ENCODE results near the gene SUGCT. TPM values are rescaled to one million over a fixed set of nuclear protein-coding genes. Genes with fewer than 3 reads are reported as not detected.
A peak's percentile ranks its signal among the peaks of the same experiment; 100 is the strongest.

Gene SUGCT
- total and polyA plus RNA-seq, 2 of the 13 experiments (the other 11 are each of a cell fraction or from before 2014, with no cell fraction given) = 10.1 to 22.2 TPM

DNA sequence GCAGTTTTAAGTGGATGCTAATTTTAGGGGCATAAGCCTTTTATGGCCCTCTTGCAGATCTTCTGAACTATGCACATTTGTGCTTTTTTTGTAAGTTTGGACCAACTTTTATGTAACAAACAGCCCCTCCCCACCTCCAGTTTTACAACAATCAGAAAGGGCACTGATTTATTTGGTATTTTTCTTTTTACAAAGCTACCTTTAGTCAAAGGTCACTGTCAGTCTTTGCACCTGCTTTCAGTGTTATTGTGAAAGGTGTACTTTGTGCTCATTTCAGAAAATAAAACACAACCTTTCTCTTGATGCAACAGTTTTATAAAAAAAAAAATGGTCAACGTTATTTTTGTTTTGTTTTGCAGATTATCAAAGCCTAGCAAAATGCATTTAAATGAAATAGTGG lies 39.6 kb upstream of the SUGCT start:
- H3K9ac ChIP-seq (ENCODE audit: insufficient read depth, low read depth, low read length) = no peak overlapping the region
- DNase-seq (ENCODE audit: low spot score) (peak; percentile 52), ATAC-seq (peak; percentile 58), FAIRE-seq (no peak)
- in situ Hi-C loops (cut with HindIII; ENCODE audit: extremely low pct_ligation_motif_present, low pct_unique_long_range_greater_than_20kb) = no loop called here
- H3K4me3 ChIP-seq (replicated peaks in 1 of 3; ENCODE audit: insufficient read depth in 1 of 3, low read depth in 2 of 3, low read length in 3 of 3) = no peak overlapping the region
- peaks cover 7 to 32% of the 10 kb centered on the region in 2 experiments for H3K36me3 ChIP-seq (replicated peaks in 1 of 2; ENCODE audit: control insufficient read depth in 1 of 2, insufficient read depth in 2 of 2, low read length in 2 of 2)
- intact Hi-C loops (cut with micrococcal nuclease; ENCODE audit: unreplicated experiment) = no loop called here
- ChIA-PET POLR2A (interaction anchor here (1.0 to 3.4 kb wide), 3 partner anchors 37 to 40 kb away, joined by 3 to 12 read pairs (median 3); partner anchors contain the start of genes MPLKIP and SUGCT), CTCF (ENCODE audit: low intra/inter-chr PET ratio, low total read pairs) (no interaction called here)
- no peaks in the 10 kb centered on the region for H3K9me3 ChIP-seq (ENCODE audit: low read length)
- H3K4me2 ChIP-seq (ENCODE audit: low read depth, low read length) = peak overlapping the region; percentile 24; the same call in 1 of the 2 replicates
- H3K79me2 ChIP-seq (ENCODE audit: insufficient read depth, low read length) = no peaks in the 10 kb centered on the region
- H4K20me1 ChIP-seq (ENCODE audit: insufficient read depth, low read length) = no peaks in the 10 kb centered on the region
- H3K27me3 ChIP-seq (ENCODE audit: control insufficient read depth in 1 of 2, insufficient read depth in 2 of 2, low read length in 2 of 2) = no peaks in the 10 kb centered on the region
- WGBS (ENCODE audit: low lambda C conversion rate) = 2% methylated on average over 1 of the region's 1 CpG
- H3K27ac ChIP-seq (ENCODE audit: extremely low read length, insufficient read depth, low read length) = peak overlapping the region; percentile 70
- no TSS peak for BruUV-seq (replicated peaks)
- no peak overlapping the region for H2AFZ ChIP-seq (ENCODE audit: low read length)
- H3K4me1 ChIP-seq (ENCODE audit: insufficient read depth, low read length) = peaks cover 68% of the 10 kb centered on the region
- TF ChIP-seq MED1 (CRISPR knock-in tag; IDR thresholded peaks at IDR 0.05) = peak; percentile 49; the same call in 1 of the 2 replicates
- peak; percentile 98 for TF ChIP-seq GFI1 (CRISPR knock-in tag; IDR thresholded peaks at IDR 0.05; ENCODE audit: borderline replicate concordance)
- TF ChIP-seq ZNF367 (CRISPR knock-in tag; IDR thresholded peaks at IDR 0.05; ENCODE audit: borderline replicate concordance) = no peak
- TF ChIP-seq HNF4G (IDR thresholded peaks at IDR 0.05; ENCODE audit: borderline replicate concordance, low read depth, low read length) = peak; percentile 79; the same call in 1 of the 2 replicates
- no peak for TF ChIP-seq HNF4G (CRISPR knock-in tag; IDR thresholded peaks at IDR 0.05; ENCODE audit: borderline replicate concordance, low read depth)
- peak; percentile 23; the same call in 1 of the 2 replicates for TF ChIP-seq AHDC1 (CRISPR knock-in tag; IDR thresholded peaks at IDR 0.05; ENCODE audit: borderline replicate concordance)
- TF ChIP-seq ZNF362 (CRISPR knock-in tag; IDR thresholded peaks at IDR 0.05; ENCODE audit: borderline replicate concordance) = peak; percentile 82
- TF ChIP-seq SOX13 (IDR thresholded peaks at IDR 0.05) = no peak
- peak in 1 of 2 experiments; percentile 84; a peak in 2 of 4 replicates for TF ChIP-seq SOX13 (CRISPR knock-in tag; conservative IDR thresholded peaks at IDR 0.05 in 1 of 2, IDR thresholded peaks at IDR 0.05 in 1 of 2)
- 0 out of 2 replicates have a peak, but pooled peaks have one; percentile 32 for TF ChIP-seq PHF21A (CRISPR knock-in tag; IDR thresholded peaks at IDR 0.05)
- TF ChIP-seq ZBTB42 (CRISPR knock-in tag; IDR thresholded peaks at IDR 0.05) = no peak
- TF ChIP-seq PPARG (CRISPR knock-in tag; conservative IDR thresholded peaks at IDR 0.05) = 0 out of 2 replicates have a peak, but pooled peaks have one; percentile 9
- TF ChIP-seq MAFG (CRISPR knock-in tag; IDR thresholded peaks at IDR 0.05) = no peak
- TF ChIP-seq CREM (IDR thresholded peaks at IDR 0.05) = peak; percentile 46; the same call in 1 of the 2 replicates
- TF ChIP-seq CREM (CRISPR knock-in tag; IDR thresholded peaks at IDR 0.05) = no peak
- peak; percentile 66 for TF ChIP-seq NR2F6 (IDR thresholded peaks at IDR 0.05)
- TF ChIP-seq NR2F6 (CRISPR knock-in tag; IDR thresholded peaks at IDR 0.05) = peak; percentile 41; the same call in 1 of the 2 replicates
- no peak for TF ChIP-seq DDIT3 (CRISPR knock-in tag; IDR thresholded peaks at IDR 0.05)
